Esophagus (tissue), 2 donors: ENCODE data around the gene MAN2C1. TPM values are rescaled to one million over a fixed set of nuclear protein-coding genes. Genes with fewer than 3 reads are reported as not detected.
A peak's percentile ranks its signal among the peaks of the same experiment; 100 is the strongest.
"Not testable (repeated sequence)": the region's sequence is repeated elsewhere in the genome, so short reads cannot be mapped to it uniquely, and the experiment has no call there.

Experiments used
- H3K27ac ChIP-seq, 2 donors: one replicate each; pipeline ENCODE4 v1.5.1; 2013; ENCODE audit warnings: low read depth in 2 of 2, mild to moderate bottlenecking in 2 of 2, inconsistent platforms in 1 of 2, low read length in 1 of 2, moderate library complexity in 1 of 2
- H3K27me3 ChIP-seq, 2 donors: one replicate each; pipeline ENCODE4 v1.6.1; 2013; ENCODE audit warnings: low read length in 2 of 2, control low read depth in 1 of 2, mild to moderate bottlenecking in 1 of 2; ENCODE audit not compliant: insufficient read depth in 2 of 2, control insufficient read depth in 1 of 2
- H3K36me3 ChIP-seq, 2 donors: one replicate each; pipeline ENCODE4 v1.6.1; 2013; ENCODE audit warnings: low read length in 1 of 2; ENCODE audit not compliant: control insufficient read depth in 2 of 2, insufficient read depth in 2 of 2
- H3K4me1 ChIP-seq, 2 donors: one replicate each; pipeline ENCODE4 v1.6.1; 2013; ENCODE audit warnings: low read length in 1 of 2; ENCODE audit not compliant: control insufficient read depth in 2 of 2, insufficient read depth in 2 of 2
- H3K4me3 ChIP-seq, 2 donors: one replicate each; pipeline ENCODE4 v1.5.1; 2013; ENCODE audit warnings: low read length in 2 of 2, mild to moderate bottlenecking in 2 of 2, low read depth in 1 of 2, moderate library complexity in 1 of 2
- H3K9me3 ChIP-seq, 2 donors: one replicate each; pipeline ENCODE4 v1.6.1; 2013; ENCODE audit warnings: mild to moderate bottlenecking in 2 of 2, low read depth in 1 of 2, low read length in 1 of 2, moderate library complexity in 1 of 2; ENCODE audit not compliant: control insufficient read depth in 2 of 2, insufficient read depth in 1 of 2
- WGBS, 2 donors: extraction: QIAGEN DNeasy Blood & Tissue Kit; methylation state at CpG; one replicate each; pipeline ENCODE4 v1.1.7; 2013; 5-methylcytosine and 5-hydroxymethylcytosine counted together
- polyA plus RNA-seq, 2 donors: library from polyadenylated mRNA; stranded (reverse); fragments of 200-250 nt; gene quantifications; one replicate each; pipeline ENCODE4 v1.2.3, GENCODE V29; 2013
- donor health status: healthy with polysubstance abuse.
- donor health status: Bipolar disorder and iron deficiency.

The MAN2C1 gene
- polyA plus RNA-seq, 2 donors = 107 to 185 TPM

DNA sequence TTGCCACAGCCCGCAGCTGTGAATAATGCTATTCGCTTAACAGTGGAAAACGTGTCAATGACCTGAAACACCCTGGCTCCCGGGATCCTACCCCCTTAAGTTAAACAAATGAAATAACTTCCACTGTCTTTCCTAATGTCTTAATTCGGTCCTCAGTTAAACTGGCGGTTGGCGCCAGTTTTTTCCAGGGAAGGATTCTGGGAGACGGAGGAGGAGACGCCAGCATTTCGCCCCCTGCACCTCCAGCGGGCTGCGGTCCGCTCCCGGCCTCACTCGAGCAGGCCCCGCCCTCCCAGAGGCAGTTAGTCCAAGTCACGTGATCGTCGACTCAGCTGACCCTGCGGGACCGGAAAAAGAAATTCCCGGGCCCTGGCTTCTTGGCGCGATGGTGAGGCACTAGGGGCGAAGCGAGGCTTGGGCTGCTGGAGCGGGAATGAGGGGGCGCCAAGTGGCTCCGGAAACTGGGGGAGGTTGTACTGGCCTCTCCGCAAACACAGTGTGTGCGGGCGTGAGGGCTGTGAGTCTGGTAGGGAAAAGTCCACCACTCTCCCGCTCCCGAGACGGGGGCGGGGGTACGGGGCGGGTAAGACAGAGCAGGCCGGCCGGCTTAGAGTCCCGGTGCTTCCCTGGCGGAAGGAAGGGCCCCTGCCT is 32.6 kb downstream of the MAN2C1 start, which contains the start of gene COMMD4:
Gene COMMD4, plus strand, starts transcription at position 359 of the 651 bp plus-strand sequence. Its CDS starts 27 bp downstream, at position 386.
- H3K4me1 ChIP-seq = peaks cover 0 to 4% of the 10 kb centered on the region in 2 donors
- 0 to 1% methylated on average over 42 of the region's 42 CpGs for WGBS, 2 donors

DNA sequence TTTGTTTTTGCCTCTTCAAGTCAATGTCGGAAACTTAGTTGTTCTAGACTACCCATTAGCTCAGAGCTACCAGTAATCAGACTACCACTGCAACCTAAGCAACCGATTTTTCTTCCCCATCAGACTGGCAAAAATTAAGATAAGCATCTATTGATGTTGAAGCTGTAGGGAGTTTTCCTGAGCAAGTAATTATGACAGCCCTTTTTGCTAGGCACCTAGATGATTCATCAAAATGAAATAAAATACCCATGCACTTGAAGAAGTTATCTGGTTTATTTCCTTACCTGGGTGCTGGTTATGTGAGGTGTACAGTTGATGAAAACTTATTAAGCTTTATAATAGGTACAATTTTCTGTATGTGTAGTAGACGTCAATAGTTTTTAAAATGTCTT is 33.1 kb downstream of the MAN2C1 start:
- no peaks in the 10 kb centered on the region for H3K9me3 ChIP-seq
- H3K27ac ChIP-seq = no peak overlapping the region
- H3K4me3 ChIP-seq = peak overlapping the region in 1 of 2 donors; percentile 78
- 38 to 41% methylated on average over 3 of the region's 3 CpGs for WGBS, 2 donors
- H3K27me3 ChIP-seq = no peaks in the 10 kb centered on the region
- H3K36me3 ChIP-seq = peaks cover 0 to 10% of the 10 kb centered on the region in 2 donors
- peaks cover 0 to 4% of the 10 kb centered on the region in 2 donors for H3K4me1 ChIP-seq

More for the DNA sequence above, 32.6 kb downstream of the MAN2C1 start, which contains the start of gene COMMD4:
- Histone ChIP-seq H3K36me3 (peaks cover 0 to 10% of the 10 kb centered on the region in 2 donors), H3K4me3 (peak within 1 kb of the TSS; percentile 60 to 78), H3K27me3 (no peaks in the 10 kb centered on the region), H3K27ac (peak within 1 kb of the TSS in 1 of 2 donors; percentile 80), H3K9me3 (no peaks in the 10 kb centered on the region)

- not testable (repeated sequence) for H3K4me1 ChIP-seq, H3K36me3 ChIP-seq, H3K27ac ChIP-seq, H3K9me3 ChIP-seq, H3K27me3 ChIP-seq, H3K4me3 ChIP-seq
- 87% methylated on average over 15 of the region's 15 CpGs for WGBS, 2 donors
Observed at GRCh38 chr15:75333654-75334419, 34.6 kb downstream of the MAN2C1 start.

GRCh38 chr15:75332093-75332492 is 36.3 kb downstream of the MAN2C1 start:
- not testable (repeated sequence) for H3K36me3 ChIP-seq, H3K27ac ChIP-seq, H3K27me3 ChIP-seq, H3K9me3 ChIP-seq, H3K4me3 ChIP-seq, H3K4me1 ChIP-seq
- 70 to 76% methylated on average over 7 of the region's 7 CpGs for WGBS, 2 donors

DNA sequence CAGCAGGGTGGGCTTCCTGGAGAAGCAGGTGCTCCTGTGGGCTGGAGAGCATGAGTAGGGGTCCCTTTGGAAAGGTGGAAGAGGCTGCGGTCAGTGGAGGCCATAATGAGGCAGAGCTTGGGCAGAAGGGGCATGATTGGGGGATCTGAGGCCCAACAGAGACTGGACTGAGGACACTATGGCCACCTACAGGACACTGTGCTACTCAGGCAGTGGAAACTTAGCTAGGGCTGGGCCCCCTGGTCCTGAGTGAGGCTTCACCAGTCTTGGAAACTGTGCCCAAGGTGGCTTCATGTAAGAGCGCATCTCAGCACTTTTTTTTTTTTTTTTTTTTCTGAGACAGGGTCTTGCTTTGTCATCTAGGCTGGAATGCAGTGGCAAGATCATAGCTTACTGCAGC is 38.8 kb downstream of the MAN2C1 start:
- Histone ChIP-seq H3K27me3 (no peaks in the 10 kb centered on the region), H3K36me3 (no peaks in the 10 kb centered on the region), H3K27ac (no peak overlapping the region), H3K4me3 (no peak overlapping the region), H3K9me3 (no peaks in the 10 kb centered on the region), H3K4me1 (no peaks in the 10 kb centered on the region)
- 90 to 97% methylated on average over 2 of the region's 2 CpGs for WGBS, 2 donors

GRCh38 chr15:75328493-75329314 is 39.7 kb downstream of the MAN2C1 start:
- Histone ChIP-seq H3K27me3 (no peaks in the 10 kb centered on the region), H3K27ac (no peak overlapping the region), H3K4me3 (no peak overlapping the region), H3K9me3 (no peaks in the 10 kb centered on the region), H3K4me1 (no peaks in the 10 kb centered on the region), H3K36me3 (no peaks in the 10 kb centered on the region)
- WGBS, 2 donors = 75 to 78% methylated on average over 10 of the region's 10 CpGs

GRCh38 chr15:75327491-75327890 is 40.9 kb downstream of the MAN2C1 start:
- 77 to 91% methylated on average over 3 of the region's 3 CpGs for WGBS, 2 donors

DNA sequence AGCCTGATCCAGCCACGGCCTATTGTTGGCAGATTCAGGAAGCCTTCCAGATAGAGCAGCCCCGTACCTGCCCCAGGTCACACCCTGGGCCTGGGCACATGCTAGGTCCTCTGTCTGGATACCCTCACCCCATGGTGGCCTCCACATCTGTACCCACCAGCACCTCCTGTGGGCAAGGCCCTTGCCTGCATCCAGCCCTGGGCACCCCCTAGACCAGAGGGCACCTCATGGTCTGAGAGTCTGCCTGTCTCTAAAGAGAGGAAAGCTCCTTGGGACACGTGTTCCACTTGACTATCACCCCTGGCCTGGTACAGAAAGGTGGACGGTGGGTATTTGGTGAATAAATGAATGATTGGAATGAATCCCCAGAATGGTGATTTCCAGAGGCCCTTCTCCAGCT is 41.4 kb downstream of the MAN2C1 start:
- H3K4me3 ChIP-seq = no peak overlapping the region
- H3K27ac ChIP-seq = no peak overlapping the region
- WGBS, 2 donors = 82 to 88% methylated on average over 4 of the region's 4 CpGs

More at GRCh38 chr15:75327491-75327890, 40.9 kb downstream of the MAN2C1 start:
- H3K27me3 ChIP-seq = no peaks in the 10 kb centered on the region
- no peaks in the 10 kb centered on the region for H3K36me3 ChIP-seq
- H3K4me3 ChIP-seq = no peak overlapping the region
- no peaks in the 10 kb centered on the region for H3K4me1 ChIP-seq
- no peaks in the 10 kb centered on the region for H3K9me3 ChIP-seq
- no peak overlapping the region for H3K27ac ChIP-seq

GRCh38 chr15:75325922-75326321 is 42.5 kb downstream of the MAN2C1 start:
- no peaks in the 10 kb centered on the region for H3K27me3 ChIP-seq
- H3K36me3 ChIP-seq = no peaks in the 10 kb centered on the region
- H3K4me3 ChIP-seq = no peak overlapping the region
- H3K4me1 ChIP-seq = no peaks in the 10 kb centered on the region
- no peak overlapping the region for H3K27ac ChIP-seq
- H3K9me3 ChIP-seq = no peaks in the 10 kb centered on the region
- 86 to 92% methylated on average over 4 of the region's 4 CpGs for WGBS, 2 donors

More for the DNA sequence above, 41.4 kb downstream of the MAN2C1 start:
- H3K9me3 ChIP-seq = no peaks in the 10 kb centered on the region
- H3K36me3 ChIP-seq = no peaks in the 10 kb centered on the region
- no peaks in the 10 kb centered on the region for H3K4me1 ChIP-seq
- H3K27me3 ChIP-seq = no peaks in the 10 kb centered on the region
